Nephron (organoid): Measurements from ENCODE around the gene TP53BP2.

Experiments used
- H3K27ac Mint-ChIP-seq, 3 experiments: 2 replicates each; pipeline ENCODE4 v1.8.0; 2020; ENCODE audit warnings: mixed read lengths in 3 of 3, mild to moderate bottlenecking in 2 of 3, moderate library complexity in 1 of 3
- H3K27me3 Mint-ChIP-seq: 2 replicates; pipeline ENCODE4 v1.8.0; 2021; ENCODE audit warnings: low read depth, mild to moderate bottlenecking, moderate library complexity, mixed read lengths
- H3K36me3 Mint-ChIP-seq: 2 replicates; pipeline ENCODE4 v1.8.0; 2020; ENCODE audit warnings: low read depth, mixed read lengths
- H3K4me1 Mint-ChIP-seq: 2 replicates; pipeline ENCODE4 v1.8.0; 2020; ENCODE audit warnings: mixed read lengths
- H3K4me3 Mint-ChIP-seq, 3 experiments: 2 replicates each; pipeline ENCODE4 v1.8.0; 2020; ENCODE audit warnings: mild to moderate bottlenecking in 3 of 3, mixed read lengths in 3 of 3, moderate library complexity in 2 of 3
- H3K9me3 Mint-ChIP-seq: 2 replicates; pipeline ENCODE4 v1.8.0; 2020; ENCODE audit warnings: mixed read lengths
- CTCF ChIP-seq, 3 experiments: fragments of 200-600 bp; sonication (generic); IDR thresholded peaks; one replicate each; pipeline ENCODE4 v1.5.0; 2021; ENCODE audit warnings: antibody characterized with exemption in 3 of 3; ENCODE audit not compliant: unreplicated experiment in 3 of 3

The TP53BP2 gene

GRCh38 chr1:223856386-223856785 lies 10.6 kb upstream of the TP53BP2 start:
- Mint-ChIP-seq H3K4me1 (no peaks in the 10 kb centered on the region), H3K27me3 (peaks cover 3% of the 10 kb centered on the region), H3K36me3 (no peaks in the 10 kb centered on the region), H3K27ac (no peak overlapping the region), H3K4me3 (no peak overlapping the region), H3K9me3 (no peaks in the 10 kb centered on the region)
- TF ChIP-seq CTCF (IDR thresholded peaks at IDR 0.05; ENCODE audit: unreplicated experiment in 3 of 3), result no peak

GRCh38 chr1:223853748-223854147 lies 8.0 kb upstream of the TP53BP2 start:
- Mint-ChIP-seq H3K27me3 (no peaks in the 10 kb centered on the region), H3K27ac (no peak overlapping the region)
- TF ChIP-seq CTCF (IDR thresholded peaks at IDR 0.05; ENCODE audit: unreplicated experiment in 3 of 3), result no peak

DNA sequence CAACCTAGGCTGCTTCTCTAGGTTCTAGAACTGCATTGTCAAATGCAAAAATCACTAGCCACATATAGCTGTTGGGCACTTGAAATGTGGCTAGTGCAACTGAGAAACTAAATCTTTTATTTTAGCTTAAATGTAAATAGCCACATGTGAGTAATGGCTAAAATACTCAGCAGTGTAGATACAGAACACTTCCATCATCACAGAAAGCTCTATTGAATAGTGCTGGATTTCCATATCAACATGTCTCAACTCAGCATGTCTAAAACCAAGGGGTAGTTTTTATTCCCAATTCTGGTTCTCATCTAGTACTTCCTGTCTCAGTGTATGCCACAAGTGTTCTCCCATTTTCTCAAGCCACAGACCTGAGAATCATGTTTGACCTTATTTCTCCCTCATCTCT lies 7.5 kb upstream of the TP53BP2 start:
- no peaks in the 10 kb centered on the region for H3K36me3 Mint-ChIP-seq

More at GRCh38 chr1:223853748-223854147, 8.0 kb upstream of the TP53BP2 start:
- Mint-ChIP-seq H3K4me3 (no peak overlapping the region), H3K9me3 (no peaks in the 10 kb centered on the region), H3K4me1 (no peaks in the 10 kb centered on the region), H3K36me3 (no peaks in the 10 kb centered on the region)

GRCh38 chr1:223852337-223852736 lies 6.6 kb upstream of the TP53BP2 start:
- Mint-ChIP-seq H3K9me3 (no peaks in the 10 kb centered on the region), H3K4me3 (no peak overlapping the region), H3K27ac (no peak overlapping the region), H3K36me3 (no peaks in the 10 kb centered on the region), H3K4me1 (no peaks in the 10 kb centered on the region), H3K27me3 (no peaks in the 10 kb centered on the region)
- TF ChIP-seq CTCF (IDR thresholded peaks at IDR 0.05; ENCODE audit: unreplicated experiment in 3 of 3), result no peak

More for the DNA sequence above, 7.5 kb upstream of the TP53BP2 start:
- Mint-ChIP-seq H3K4me3 (no peak overlapping the region), H3K9me3 (no peaks in the 10 kb centered on the region), H3K27me3 (no peaks in the 10 kb centered on the region), H3K4me1 (no peaks in the 10 kb centered on the region), H3K27ac (no peak overlapping the region)
- no peak for TF ChIP-seq CTCF (IDR thresholded peaks at IDR 0.05; ENCODE audit: unreplicated experiment in 3 of 3)

GRCh38 chr1:223849352-223850254 lies 3.9 kb upstream of the TP53BP2 start:
- H3K4me1 Mint-ChIP-seq, result no peaks in the 10 kb centered on the region
- TF ChIP-seq CTCF (IDR thresholded peaks at IDR 0.05; ENCODE audit: unreplicated experiment in 3 of 3), result no peak
- no peaks in the 10 kb centered on the region for H3K36me3 Mint-ChIP-seq
- H3K4me3 Mint-ChIP-seq, result peak overlapping the region in 1 of 3 experiments; percentile 19
- H3K27ac Mint-ChIP-seq, result peak overlapping the region in 1 of 3 experiments; percentile 3
- no peaks in the 10 kb centered on the region for H3K9me3 Mint-ChIP-seq
- H3K27me3 Mint-ChIP-seq, result no peaks in the 10 kb centered on the region

- Mint-ChIP-seq H3K27ac (peak overlapping the region in 2 of 3 experiments; percentile 65 to 74), H3K4me3 (peak overlapping the region in 2 of 3 experiments; percentile 45 to 66), H3K4me1 (peaks cover 8% of the 10 kb centered on the region), H3K9me3 (no peaks in the 10 kb centered on the region), H3K36me3 (no peaks in the 10 kb centered on the region), H3K27me3 (no peaks in the 10 kb centered on the region)
- no peak for TF ChIP-seq CTCF (IDR thresholded peaks at IDR 0.05; ENCODE audit: unreplicated experiment in 3 of 3)
Observed at GRCh38 chr1:223848536-223848935, 2.8 kb upstream of the TP53BP2 start.
